HG02973 (cell line): Measurements from ENCODE around the gene CHCHD6.

Experiments
- ATAC-seq: cut with Tn5 transposase; IDR thresholded peaks from one replicate; pipeline ENCODE4 v1.9.1; 2021; ENCODE audit warnings: moderate library complexity; ENCODE audit not compliant: unreplicated experiment

Gene CHCHD6

DNA sequence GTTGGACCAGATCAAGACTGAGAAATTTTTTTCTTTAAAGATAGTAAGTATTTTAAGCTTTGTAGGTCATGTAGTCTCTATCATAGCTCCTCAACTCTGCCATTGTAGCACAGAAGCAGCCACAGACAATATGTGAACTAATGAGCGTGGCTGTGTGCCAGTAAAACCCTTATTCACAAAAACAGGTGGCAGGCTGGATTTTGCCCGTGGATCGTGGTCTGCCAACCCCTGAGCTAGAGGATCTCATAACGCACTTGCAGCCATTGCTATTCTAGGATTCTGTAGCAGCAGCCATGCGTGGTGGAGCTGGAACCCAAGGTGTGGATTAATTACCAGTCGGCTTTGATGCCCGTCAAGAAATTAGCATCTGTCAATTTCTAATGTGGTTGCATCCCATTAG is 210.2 kb downstream of the CHCHD6 start:
- ATAC-seq = no peak

DNA sequence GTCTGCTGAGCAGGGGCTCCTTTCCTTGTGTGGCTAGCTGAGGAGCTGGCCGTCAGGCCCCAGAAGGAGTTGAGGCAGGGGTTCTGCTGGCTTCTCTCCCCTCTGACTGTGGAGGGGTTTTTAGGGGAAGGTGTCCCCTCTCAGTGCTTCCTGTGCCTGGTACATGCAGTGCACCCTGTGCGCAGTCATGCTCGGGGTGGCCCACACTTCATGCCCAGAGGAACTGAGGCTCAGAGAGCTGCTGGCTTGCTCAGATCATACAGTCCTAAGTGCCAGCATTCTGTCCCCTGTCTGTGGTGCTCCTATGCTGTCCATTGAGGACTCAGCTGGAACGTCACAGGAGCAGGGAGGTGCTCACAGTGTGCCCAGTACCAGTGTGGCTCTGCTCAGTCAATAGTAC is 211.0 kb downstream of the CHCHD6 start:
- ATAC-seq = no peak

DNA sequence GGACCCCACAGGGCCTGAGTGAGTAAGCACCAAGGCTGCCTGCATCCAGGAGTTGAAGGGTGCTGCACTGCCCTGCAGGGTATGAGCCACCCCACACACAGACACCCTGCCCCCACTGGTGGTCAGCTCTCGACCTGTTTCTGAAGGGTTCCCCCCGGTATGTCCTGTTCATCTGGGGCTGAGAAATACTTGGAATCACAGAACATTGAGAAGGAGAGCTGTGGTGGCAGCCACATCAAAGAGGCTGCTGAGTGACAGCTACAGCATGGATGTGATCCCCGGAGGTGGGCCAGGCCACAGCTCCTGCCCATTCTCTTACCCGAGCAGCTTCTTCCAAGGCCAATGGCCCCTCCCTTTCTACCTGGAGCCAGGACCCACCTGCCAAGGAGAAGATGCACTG is 212.5 kb downstream of the CHCHD6 start:
- ATAC-seq = no peak

DNA sequence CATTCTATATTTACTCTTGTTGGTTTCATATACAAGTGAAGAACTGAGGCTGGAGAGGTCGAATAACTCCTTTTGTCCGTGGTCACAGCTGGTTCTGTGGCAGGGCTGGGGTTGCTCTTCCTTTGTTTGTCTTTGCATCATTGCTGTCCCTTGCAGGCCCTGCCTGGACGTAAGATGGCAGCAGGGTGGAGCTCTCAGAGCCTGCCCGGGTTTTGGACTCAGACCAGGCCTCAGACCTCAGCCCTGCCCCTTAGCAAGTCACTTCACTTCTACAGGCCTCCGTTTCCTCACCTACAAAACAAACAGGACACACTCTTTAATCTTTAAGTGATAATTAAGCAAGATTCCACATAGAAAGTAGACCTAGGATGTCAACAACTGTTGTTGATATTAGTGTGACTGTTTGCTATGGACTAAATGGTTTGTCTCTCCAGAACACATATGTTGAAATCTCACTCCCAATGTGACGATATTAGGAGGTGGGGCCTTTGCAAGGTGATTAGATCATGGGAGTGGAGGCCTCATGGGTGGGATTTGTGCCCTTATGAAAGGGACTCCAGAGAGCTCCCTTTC is 213.3 kb downstream of the CHCHD6 start:
- no peak for ATAC-seq

DNA sequence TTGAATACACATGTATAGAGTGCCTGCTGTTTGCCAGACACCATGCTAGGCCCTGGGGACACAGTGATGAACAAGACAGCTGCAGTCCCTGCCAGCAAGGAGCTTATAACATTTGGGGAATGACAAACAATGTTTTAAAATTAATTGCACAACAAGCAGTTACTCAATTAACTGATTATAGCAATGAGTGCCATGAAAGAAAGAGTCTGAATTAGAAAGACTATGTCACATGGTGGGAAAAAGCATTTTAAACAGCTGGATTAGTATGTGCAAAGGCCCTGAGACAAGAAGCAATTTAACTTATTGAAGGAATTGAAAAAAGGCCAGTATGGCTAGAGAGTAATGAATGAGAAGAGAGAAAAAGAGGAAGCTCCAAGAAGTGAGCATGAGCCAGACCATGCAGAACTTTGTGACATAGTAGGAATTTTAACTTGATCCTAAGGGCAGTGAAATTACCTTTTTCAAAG is 214.3 kb downstream of the CHCHD6 start:
- no peak for ATAC-seq

DNA sequence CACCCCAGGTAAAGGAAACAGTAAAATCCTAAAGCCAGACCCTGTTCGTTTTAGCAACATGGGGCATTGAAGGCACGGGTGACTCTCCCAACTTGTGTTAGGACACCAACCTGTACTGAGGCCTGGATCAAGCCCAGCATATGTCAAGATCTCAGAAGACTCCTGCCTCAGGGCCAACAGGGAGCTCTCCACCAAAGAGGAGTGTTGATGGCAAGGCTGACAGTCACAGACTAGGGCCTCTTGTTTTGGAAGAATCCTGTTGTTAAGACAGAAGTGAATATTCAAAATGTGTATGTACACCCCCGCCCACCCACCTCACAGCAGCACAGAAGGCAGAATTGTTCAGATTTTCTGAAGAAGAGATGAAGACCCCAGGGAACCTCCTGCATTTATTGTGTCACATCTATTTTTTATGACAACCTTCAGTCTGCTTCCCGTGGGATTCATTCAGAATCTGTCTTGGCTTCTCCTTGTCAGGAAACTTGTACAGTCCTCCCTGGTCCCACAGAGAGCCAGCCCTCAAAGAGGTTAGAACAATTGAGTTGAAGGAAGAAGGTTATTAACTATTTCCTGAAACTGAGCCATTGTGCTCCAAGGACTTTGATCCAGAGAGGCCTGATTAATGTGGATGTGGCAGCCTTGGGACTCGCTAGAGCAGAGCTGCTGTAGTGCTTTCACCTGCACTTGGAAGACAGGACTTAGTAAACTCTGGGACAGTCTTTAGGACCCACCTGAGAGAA is 217.2 kb downstream of the CHCHD6 start:
- no peak for ATAC-seq

DNA sequence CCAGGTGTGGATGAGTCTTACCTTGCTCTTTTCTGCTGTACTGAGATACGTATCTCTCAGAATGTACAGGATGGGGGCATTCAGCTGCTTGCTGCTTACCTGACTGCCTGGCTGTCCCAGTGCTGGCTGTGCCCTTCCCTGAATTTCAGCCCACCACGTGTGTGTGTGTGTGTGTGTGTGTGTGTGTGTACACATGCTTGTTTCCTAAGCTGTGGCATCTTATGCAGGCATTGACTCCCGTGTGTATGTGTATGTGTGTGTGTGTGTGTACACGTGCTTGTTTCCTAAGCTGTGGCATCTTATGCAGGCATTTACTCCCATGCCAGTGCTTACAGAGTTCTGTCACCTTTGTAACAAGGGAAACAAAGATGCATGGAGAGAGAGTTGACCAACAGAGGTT is 218.4 kb downstream of the CHCHD6 start:
- ATAC-seq = no peak

DNA sequence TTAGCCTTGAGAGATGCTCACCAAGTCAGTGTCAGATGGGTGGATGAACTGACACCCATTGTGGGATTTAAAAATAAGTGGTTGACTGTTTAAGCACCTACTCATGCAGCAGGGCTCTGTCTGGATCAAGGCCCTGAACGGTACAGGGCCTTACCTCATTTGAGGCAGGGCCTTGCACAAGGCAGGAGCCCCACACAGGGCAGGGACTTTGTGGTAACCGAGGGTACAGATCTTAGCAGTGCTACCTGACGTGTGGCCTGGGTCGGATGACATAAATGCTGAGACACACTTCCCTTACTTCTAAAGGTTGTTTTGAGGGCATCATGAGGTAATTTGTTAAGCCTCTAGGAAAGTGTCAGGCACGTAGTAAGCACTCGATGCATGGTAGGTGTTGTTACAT is 219.4 kb downstream of the CHCHD6 start:
- ATAC-seq = no peak

DNA sequence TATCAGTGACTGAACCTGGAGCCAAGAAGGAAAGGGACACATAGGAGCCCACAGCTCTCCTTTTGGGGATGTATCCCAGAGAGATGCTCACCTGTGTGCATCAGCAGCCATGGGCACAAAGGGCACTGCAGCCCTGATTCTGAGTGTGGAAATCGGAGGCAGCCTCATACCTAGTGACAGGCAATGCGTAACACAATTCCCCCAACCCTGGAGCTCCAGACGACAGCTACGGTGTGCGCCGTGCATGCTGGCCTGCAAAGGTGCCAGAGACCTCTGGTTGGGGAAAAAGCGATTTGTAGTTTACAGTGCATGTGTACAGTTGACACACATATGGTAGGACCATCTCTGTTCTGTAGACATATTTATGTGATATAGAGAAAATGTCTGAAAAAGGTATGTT is 219.9 kb downstream of the CHCHD6 start:
- no peak for ATAC-seq

DNA sequence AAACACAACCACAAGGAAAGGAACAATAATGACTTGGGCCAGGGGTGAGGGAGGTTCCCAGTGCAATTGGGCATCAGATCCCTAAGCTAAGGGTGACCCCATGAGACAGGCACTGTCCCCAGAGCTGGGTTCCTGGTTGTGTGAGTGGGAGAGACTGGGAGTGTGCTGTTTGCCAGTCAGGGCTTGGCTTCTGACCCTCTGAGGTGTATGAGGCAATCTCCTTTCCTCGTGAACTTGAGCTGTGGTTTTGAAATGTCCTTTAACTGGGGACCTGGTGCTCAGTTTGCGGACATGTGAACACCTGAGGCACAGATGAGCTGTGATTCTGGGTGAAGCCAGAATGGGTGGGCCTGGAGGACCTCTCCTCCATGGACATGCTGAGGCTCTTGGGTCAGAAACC is 220.4 kb downstream of the CHCHD6 start:
- ATAC-seq = no peak

DNA sequence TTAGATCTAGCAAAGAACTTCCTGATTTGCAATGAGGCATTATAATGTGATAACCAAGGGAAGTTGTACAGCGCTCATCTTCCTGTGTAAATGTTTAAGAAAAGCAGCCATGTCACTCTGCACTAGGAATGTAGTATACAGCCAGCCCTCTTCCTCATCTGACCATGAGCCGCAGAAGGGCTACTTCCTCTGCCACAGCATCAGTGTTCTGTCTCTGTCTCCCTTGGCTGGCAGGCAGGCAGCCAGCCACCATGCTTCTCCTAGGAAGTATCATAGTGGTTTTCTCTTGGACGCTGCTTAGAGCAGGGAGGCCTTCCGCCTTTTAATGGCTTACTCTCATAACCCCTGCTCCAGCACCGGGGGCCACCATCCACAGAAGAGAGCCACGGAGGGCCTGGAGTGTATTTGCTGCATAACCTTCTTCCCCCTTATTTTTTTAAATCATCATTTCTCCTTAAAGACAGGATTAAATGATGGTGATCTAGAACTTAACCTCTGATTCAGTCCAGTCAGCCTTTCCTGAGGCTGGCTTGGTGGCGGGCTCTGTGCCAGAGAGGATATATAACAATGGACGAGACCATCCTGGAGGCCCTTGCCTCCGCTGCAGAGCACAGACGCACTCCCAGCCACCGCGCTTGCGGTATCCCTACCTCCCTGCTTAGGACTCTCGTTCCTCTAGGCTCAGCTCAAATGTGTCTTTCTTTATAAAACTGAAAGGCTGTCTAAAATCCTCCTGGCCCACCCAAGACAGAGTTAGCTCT is 221.6 kb downstream of the CHCHD6 start:
- ATAC-seq = no peak

DNA sequence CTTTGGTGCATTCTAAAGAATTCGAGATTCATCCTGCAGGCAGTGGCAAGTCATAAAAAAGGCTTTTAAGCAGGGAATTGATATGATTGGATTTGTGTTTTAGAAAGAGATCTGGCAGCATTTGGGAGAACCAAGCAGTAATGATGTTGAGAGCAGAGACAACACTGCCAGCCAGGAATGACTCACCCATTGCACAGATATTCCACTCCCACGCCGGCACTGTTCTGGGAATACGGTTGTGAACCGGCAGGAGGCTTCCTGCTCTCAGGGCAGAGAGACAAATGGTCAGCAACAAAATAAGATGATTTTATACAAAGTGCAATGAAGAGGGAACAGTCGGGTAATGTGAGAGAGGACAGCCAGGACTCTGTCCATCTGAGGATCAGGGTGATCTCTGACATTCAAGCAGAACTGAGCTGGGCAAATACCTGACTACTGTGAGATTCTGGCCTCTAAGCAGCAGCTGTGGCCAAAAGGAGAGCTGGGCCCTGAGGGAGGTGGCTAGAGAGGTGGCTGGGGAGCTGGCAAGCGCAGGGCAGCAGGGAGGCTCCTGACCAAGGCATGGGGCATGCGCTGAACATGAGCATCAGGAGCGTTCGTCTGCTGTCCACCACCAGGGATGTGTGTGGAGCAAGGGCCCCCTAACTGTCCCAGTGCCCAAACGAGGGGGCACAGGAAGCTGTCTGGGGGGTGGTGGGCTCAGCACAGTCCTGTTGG is 222.8 kb downstream of the CHCHD6 start:
- ATAC-seq = no peak

DNA sequence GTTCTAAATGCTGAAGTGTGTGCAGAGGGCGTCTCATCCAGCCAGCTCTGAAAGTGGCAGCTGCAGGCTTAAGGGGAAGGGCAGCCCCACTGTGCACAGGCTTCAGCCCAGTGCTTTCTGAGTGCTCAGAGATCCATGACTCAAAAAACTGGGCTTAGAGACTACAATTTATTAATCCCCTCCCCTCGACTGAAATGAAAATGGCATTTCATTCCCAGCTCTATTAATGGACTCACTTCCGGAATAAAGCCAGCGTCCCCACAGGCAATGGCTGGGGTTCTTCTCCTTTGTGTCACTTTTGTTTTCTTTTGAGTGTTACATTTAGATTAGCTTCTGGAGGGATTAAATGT is 223.3 kb downstream of the CHCHD6 start:
- ATAC-seq = no peak

DNA sequence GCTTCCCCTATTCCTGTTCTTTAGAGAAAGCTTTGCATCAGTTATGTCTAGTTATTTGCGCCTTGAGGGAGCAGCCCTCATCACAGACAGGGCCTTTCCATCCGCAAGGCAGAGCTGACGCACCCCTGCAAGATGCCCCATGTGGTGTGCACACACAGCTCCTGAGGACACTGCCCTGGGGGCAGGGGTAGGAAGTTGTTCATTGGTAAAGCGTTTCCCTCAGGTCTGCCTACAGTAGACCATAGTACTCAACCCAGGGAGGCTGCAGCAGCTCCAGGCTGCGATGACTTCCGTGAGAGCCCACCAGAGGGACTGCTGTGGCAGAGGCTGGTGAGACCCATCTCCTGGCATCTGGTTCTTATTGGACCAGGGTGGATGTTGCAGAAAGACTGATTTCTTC is 223.8 kb downstream of the CHCHD6 start:
- ATAC-seq = no peak

DNA sequence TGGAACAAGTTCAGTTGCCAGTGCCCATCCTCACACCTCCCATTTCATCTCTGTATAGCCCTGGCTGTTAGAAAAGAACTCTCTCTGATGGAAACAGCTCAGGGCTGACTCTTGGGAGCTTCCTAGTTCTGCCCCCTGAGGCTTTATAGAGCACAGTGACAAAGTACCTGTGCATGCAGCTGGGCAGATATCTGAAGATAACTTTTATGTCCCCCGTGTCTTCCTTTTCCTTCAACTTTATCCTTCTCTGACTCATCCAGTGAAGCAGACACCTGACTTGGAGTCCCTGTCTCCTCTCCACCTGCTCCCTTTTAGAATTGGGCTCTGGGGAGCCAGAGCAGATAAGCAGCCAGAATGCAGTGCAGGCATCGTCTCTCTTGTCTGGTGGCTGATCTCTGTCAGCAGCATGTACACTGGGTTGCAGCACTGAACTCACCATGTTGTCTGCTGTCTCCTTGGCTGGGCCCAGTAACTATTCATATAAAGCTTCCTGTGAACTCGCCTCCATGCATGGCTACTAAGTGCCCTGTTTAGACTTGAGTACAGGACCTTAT is 225.0 kb downstream of the CHCHD6 start:
- ATAC-seq = no peak

DNA sequence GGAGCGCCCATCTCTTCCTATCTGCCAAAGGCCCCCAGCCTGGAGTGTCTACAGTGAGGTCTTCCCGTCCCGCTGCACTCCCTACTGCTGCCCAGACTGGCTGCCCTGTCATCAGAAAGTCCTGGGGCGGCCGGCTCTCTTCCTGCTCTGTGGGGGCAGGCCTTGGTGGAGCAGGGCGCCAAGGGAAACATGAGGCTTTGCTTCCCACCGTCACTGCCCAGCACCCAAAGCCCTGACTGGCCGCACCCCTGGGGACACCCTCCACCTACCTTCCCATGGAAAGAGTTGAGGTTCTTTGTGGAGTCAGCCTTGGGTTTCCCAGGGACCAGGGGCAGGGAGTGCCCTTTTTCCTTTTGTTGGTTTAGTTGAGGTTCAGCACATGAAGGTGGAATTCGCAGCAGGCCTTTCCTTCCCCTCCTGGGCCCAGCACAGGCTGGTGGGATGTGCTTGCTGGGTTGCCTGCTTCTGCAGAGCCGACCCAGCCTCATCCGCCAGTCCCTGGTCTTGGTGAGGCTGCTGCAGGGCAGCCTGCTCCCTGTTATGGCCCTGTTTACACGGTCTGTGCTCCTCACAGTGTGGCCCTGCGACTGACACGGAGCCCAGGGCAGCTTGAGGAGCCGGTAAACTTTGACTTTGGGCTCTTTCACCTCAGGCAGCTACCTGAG is 227.0 kb downstream of the CHCHD6 start:
- no peak for ATAC-seq

DNA sequence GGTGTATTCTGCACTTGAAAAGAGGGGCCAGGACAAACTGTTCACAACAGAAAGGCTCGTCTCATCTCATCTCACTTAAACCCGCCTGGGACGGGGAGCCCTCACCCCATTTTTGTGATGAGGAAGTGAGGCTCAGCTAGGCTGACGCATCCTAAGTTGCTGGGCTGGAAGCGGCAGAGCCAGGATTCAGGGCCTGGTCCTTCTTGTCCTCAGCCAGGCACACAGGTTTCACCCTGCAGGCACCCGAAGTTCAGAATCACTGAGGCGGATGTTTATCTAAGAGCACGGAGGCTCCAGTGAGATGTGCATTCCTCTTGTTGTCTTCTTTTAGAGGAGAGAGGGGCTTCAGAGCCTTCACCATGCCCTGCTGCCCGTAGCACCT is 227.8 kb downstream of the CHCHD6 start:
- no peak for ATAC-seq

DNA sequence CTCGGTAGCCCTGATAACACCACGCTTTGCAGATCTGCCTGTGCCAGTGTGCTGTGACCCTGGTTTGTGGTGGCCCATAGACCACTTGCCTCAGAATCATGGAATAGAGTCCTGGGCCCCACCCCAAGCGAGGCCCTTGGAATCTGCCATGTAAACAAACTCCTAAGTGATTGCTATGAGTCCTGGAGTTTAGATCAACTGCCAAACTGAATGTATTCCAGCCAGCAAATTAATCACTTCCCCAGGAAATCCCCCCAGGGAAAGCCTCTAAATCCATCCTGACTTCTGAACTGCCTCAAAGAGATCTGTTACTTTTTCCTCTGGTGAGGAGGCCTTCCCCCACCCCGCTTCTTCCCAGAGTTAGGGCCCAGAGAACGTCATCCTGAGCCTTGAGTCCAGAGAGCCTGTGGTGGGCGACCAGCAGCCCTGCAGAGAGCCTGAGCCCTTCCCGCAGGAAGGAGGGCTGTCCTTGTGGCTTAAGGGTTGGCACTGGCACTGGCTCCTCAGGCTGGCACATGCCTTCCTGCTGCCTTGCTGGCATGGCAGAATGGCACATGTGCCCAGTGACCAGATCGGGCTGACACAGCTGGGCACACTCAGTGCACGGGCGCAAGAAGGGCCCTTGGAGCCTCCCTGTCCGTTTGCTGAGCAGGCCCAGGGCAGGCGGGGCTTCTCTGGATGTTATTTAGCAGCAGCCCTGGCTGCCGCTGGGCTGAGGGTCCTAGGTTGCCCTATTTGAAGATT is 228.3 kb downstream of the CHCHD6 start:
- no peak for ATAC-seq

DNA sequence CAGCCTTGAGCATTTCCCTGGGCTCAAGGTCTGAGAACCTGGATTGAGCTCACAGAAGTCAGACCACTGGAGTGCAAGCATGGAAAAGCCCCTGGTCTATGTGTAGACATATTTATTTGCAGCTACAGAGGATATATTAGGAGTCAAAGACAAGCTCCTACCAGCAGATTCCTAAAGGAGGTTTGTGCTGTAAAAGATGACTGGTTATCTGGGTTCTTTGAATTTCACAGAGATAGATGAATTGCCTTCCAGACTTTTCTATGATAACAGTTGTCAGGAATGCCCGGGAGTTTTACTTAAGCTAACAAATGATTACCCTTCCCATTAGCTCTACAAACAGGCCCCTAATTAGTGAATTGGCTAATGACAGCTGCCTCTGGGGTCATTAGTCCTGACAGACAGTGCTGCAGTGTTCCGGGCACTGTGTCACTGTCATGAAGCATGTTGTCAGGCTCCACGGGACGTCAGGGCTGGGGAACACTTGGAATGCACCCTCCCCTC is 230.0 kb downstream of the CHCHD6 start:
- ATAC-seq = no peak

DNA sequence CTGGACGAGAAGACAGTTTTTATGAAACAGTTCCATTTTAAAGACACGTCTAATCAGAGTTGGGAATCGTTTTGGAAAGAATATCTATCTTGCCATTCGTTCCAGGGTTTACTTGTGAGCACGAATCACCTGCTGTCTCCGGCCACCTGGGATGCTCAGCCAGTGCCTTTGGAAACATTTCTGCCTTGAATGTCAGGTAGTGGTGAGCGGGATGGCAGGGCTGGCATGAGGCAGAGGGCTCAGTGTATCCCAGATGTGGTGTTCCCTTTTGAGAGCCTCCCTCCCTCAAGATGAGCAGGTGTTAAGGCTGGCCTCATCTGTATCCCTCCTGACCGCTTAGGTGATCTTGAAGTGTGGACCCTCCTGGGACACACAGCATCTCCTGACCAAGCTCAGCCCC is 231.0 kb downstream of the CHCHD6 start:
- no peak for ATAC-seq
